ENCODE measurements around the gene SFXN4.
"Not testable (repeated sequence)": the region's sequence is repeated elsewhere in the genome, so short reads cannot be mapped to it uniquely, and the experiment has no call there.

Gene SFXN4

GRCh38 chr10:119139464-119140067 is 25.9 kb downstream of the SFXN4 start:
- peak; percentile 61 to 62 for DNase-seq

- DNase-seq, result no peak
Measured at GRCh38 chr10:119138346-119139306, 26.9 kb downstream of the SFXN4 start.

- DNase-seq, result not testable (repeated sequence)
Measured at GRCh38 chr10:119137878-119138277, 27.6 kb downstream of the SFXN4 start.

- DNase-seq, result no peak
Measured at GRCh38 chr10:119136084-119136483, 29.4 kb downstream of the SFXN4 start.

GRCh38 chr10:119135513-119135881 is 30.0 kb downstream of the SFXN4 start:
- DNase-seq, result peak; percentile 33 to 64

GRCh38 chr10:119133949-119134348 is 31.6 kb downstream of the SFXN4 start:
- DNase-seq, result peak; percentile 9 to 58

- no peak for DNase-seq
Measured at GRCh38 chr10:119132521-119133345, 32.8 kb downstream of the SFXN4 start.

GRCh38 chr10:119131512-119132240 is 33.8 kb downstream of the SFXN4 start:
- peak; percentile 75 to 80 for DNase-seq

- DNase-seq, result no peak
Measured at GRCh38 chr10:119129721-119130120, 35.8 kb downstream of the SFXN4 start.

GRCh38 chr10:119125942-119126341 is 39.6 kb downstream of the SFXN4 start:
- no peak for DNase-seq

GRCh38 chr10:119120875-119121274 is 44.6 kb downstream of the SFXN4 start:
- no peak for DNase-seq

- peak in 1 of 2 donors; percentile 56 for DNase-seq
Measured at GRCh38 chr10:119120413-119120867, 45.1 kb downstream of the SFXN4 start.

- DNase-seq, result no peak
Measured at GRCh38 chr10:119119400-119119799, 46.1 kb downstream of the SFXN4 start.

GRCh38 chr10:119118231-119118630 is 47.3 kb downstream of the SFXN4 start:
- no peak for DNase-seq

GRCh38 chr10:119116326-119116951 is 49.1 kb downstream of the SFXN4 start:
- DNase-seq, result no peak

- no peak for DNase-seq
Measured at GRCh38 chr10:119115926-119116325, 49.6 kb downstream of the SFXN4 start.

GRCh38 chr10:119113751-119114732 is 51.5 kb downstream of the SFXN4 start:
- DNase-seq, result no peak

- no peak for DNase-seq
Measured at GRCh38 chr10:119112056-119112455, 53.5 kb downstream of the SFXN4 start.

- DNase-seq, result not testable (repeated sequence)
Measured at GRCh38 chr10:119107771-119108170, 57.7 kb downstream of the SFXN4 start.

GRCh38 chr10:119107106-119107505 is 58.4 kb downstream of the SFXN4 start:
- not testable (repeated sequence) for DNase-seq

- not testable (repeated sequence) for DNase-seq
Measured at GRCh38 chr10:119105899-119106298, 59.6 kb downstream of the SFXN4 start.

All from CD4-positive, alpha-beta T cell treated with Interferon alpha-2 for 1 hour (primary cell).